GM23338 (cell line): ENCODE data around the gene ITPR2. TPM values are rescaled to one million over a fixed set of nuclear protein-coding genes. Genes with fewer than 3 reads are reported as not detected.

Experiments
- ATAC-seq: fragments of 200-7000 bp; cut with Tn5 transposase; 3 replicates; pipeline ENCODE4 v1.9.1; 2020
- DNase-seq: peaks from one replicate; pipeline ENCODE4 v3.0.0-alpha.2; 2015; ENCODE audit warnings: low spot score
- H2AFZ ChIP-seq: fragments of 200-600 bp; sonication (generic); 2 replicates; pipeline ENCODE4 v1.8.0; 2016; ENCODE audit warnings: antibody characterized with exemption, mild to moderate bottlenecking, moderate library complexity
- H3F3A ChIP-seq: fragments of 200-600 bp; sonication (generic); replicated peaks from 2 replicates; pipeline ENCODE4 v1.8.0; 2017; ENCODE audit warnings: antibody characterized with exemption, mixed run types, low read depth
- H3K27ac ChIP-seq: fragments of 200-600 bp; sonication (generic); 2 replicates; pipeline ENCODE4 v1.6.1; 2016; ENCODE audit warnings: low read depth
- H3K27me3 ChIP-seq: fragments of 200-600 bp; sonication (generic); 2 replicates; pipeline ENCODE4 v1.8.0; 2016; ENCODE audit warnings: mild to moderate bottlenecking, mixed run types, moderate library complexity; ENCODE audit not compliant: insufficient read depth
- H3K36me3 ChIP-seq: fragments of 200-600 bp; sonication (generic); 2 replicates; pipeline ENCODE4 v1.8.0; 2016; ENCODE audit warnings: mild to moderate bottlenecking; ENCODE audit not compliant: insufficient read depth
- H3K4me1 ChIP-seq: fragments of 200-600 bp; sonication (generic); 2 replicates; pipeline ENCODE4 v1.8.0; 2016; ENCODE audit warnings: mild to moderate bottlenecking, moderate library complexity; ENCODE audit not compliant: insufficient read depth
- H3K4me2 ChIP-seq: fragments of 200-600 bp; sonication (generic); 2 replicates; pipeline ENCODE4 v1.7.1; 2017; ENCODE audit warnings: mixed run types
- H3K4me3 ChIP-seq: fragments of 200-600 bp; sonication (generic); 2 replicates; pipeline ENCODE4 v1.6.1; 2016; ENCODE audit warnings: mixed run types
- H3K79me2 ChIP-seq: fragments of 200-600 bp; sonication (generic); replicated peaks from 2 replicates; pipeline ENCODE4 v1.8.0; 2017; ENCODE audit warnings: mild to moderate bottlenecking; ENCODE audit not compliant: insufficient read depth
- H3K9me2 ChIP-seq: fragments of 200-600 bp; sonication (generic); 2 replicates; pipeline ENCODE4 v1.8.0; 2017; ENCODE audit not compliant: insufficient read depth
- H4K20me1 ChIP-seq: fragments of 200-600 bp; sonication (generic); replicated peaks from 2 replicates; pipeline ENCODE4 v1.8.0; 2017; ENCODE audit warnings: mild to moderate bottlenecking; ENCODE audit not compliant: insufficient read depth
- H3K27ac Mint-ChIP-seq: 2 replicates; pipeline ENCODE4 v1.8.0; 2020; ENCODE audit warnings: inconsistent platforms, mild to moderate bottlenecking, moderate library complexity, mixed read lengths
- H3K27me3 Mint-ChIP-seq: 3 replicates; pipeline ENCODE4 v1.8.0; 2022; ENCODE audit warnings: low read depth, mild to moderate bottlenecking, moderate library complexity, mixed read lengths, inconsistent platforms; ENCODE audit not compliant: insufficient read depth, poor library complexity
- H3K36me3 Mint-ChIP-seq: 3 replicates; pipeline ENCODE4 v1.8.0; 2021; ENCODE audit warnings: low read depth, mild to moderate bottlenecking, inconsistent platforms, moderate library complexity, mixed read lengths
- H3K4me1 Mint-ChIP-seq: 3 replicates; pipeline ENCODE4 v1.8.0; 2020; ENCODE audit warnings: mild to moderate bottlenecking, inconsistent platforms, mixed read lengths
- H3K4me3 Mint-ChIP-seq: 3 replicates; pipeline ENCODE4 v1.8.0; 2021; ENCODE audit warnings: moderate library complexity, mild to moderate bottlenecking, inconsistent platforms, mixed read lengths
- H3K9me3 Mint-ChIP-seq: 3 replicates; pipeline ENCODE4 v1.8.0; 2020; ENCODE audit warnings: moderate library complexity, mild to moderate bottlenecking, inconsistent platforms, mixed read lengths
- CREB1 ChIP-seq: fragments of 250-450 bp; sonication (Bioruptor Pico); IDR thresholded peaks from 2 replicates; pipeline ENCODE4 v1.5.0; 2020; ENCODE audit warnings: low read depth, mild to moderate bottlenecking, moderate library complexity
- EZH2 ChIP-seq: fragments of 200-600 bp; sonication (generic); IDR thresholded peaks from one replicate; pipeline ENCODE4 v1.8.0; 2017; ENCODE audit warnings: antibody characterized with exemption, mild to moderate bottlenecking, low read depth; ENCODE audit not compliant: unreplicated experiment
- EZH2phosphoT487 ChIP-seq: fragments of 200-600 bp; sonication (generic); IDR thresholded peaks from one replicate; pipeline ENCODE4 v1.8.1; 2018; ENCODE audit warnings: antibody characterized with exemption; ENCODE audit not compliant: unreplicated experiment
- JUNB ChIP-seq: IDR thresholded peaks from one replicate; pipeline ENCODE4 v1.6.1; 2016; ENCODE audit warnings: antibody characterized with exemption; ENCODE audit not compliant: unreplicated experiment
- NANOG ChIP-seq: IDR thresholded peaks from 2 replicates; pipeline ENCODE4 v1.6.1; 2016; ENCODE audit warnings: antibody characterized with exemption, borderline replicate concordance
- POLR2AphosphoS5 ChIP-seq: IDR thresholded peaks from 2 replicates; pipeline ENCODE4 v1.6.1; 2016; ENCODE audit warnings: antibody characterized with exemption, low read depth
- STAT1 ChIP-seq: IDR thresholded peaks from one replicate; pipeline ENCODE4 v1.6.1; 2016; ENCODE audit warnings: antibody characterized with exemption; ENCODE audit not compliant: unreplicated experiment
- polyA plus RNA-seq: library from polyadenylated mRNA; unstranded; fragments of >200 nt; fragmentation: Nextera tagmentation; extraction: Ambion mirVana; gene quantifications from 2 replicates; pipeline ENCODE4 v1.2.1, GENCODE V29; 2016
- total RNA-seq: library from RNA; depleted of rRNA; stranded (reverse); fragments of >200 nt; shearing (Covaris generic); gene quantifications from 2 replicates; pipeline ENCODE4 v1.2.3, GENCODE V29; 2014
- TF ChIP-seq, protein P1 (sequence below): fragments of 250-450 bp; sonication (Bioruptor Pico); IDR thresholded peaks from 2 replicates; pipeline ENCODE4 v1.5.0; 2020; ENCODE audit warnings: mild to moderate bottlenecking, moderate library complexity
- TF ChIP-seq, protein P2 (sequence below), 2 experiments: fragments of 200-600 bp in 1 of 2; sonication (generic) in 1 of 2; conservative IDR thresholded peaks; 2 replicates each; pipeline versions ENCODE4 v1.5.1 to v1.6.1; 2016 to 2017; ENCODE audit warnings: antibody characterized with exemption in 2 of 2, low read depth in 2 of 2, mild to moderate bottlenecking in 2 of 2, moderate library complexity in 1 of 2
- TF ChIP-seq, protein P3 (sequence below): IDR thresholded peaks from 2 replicates; pipeline ENCODE4 v1.6.1; 2016; ENCODE audit warnings: antibody characterized with exemption

The ITPR2 gene
- total and polyA plus RNA-seq, 2 experiments from 2014 or later: 44.5 to 65.2 TPM

DNA sequence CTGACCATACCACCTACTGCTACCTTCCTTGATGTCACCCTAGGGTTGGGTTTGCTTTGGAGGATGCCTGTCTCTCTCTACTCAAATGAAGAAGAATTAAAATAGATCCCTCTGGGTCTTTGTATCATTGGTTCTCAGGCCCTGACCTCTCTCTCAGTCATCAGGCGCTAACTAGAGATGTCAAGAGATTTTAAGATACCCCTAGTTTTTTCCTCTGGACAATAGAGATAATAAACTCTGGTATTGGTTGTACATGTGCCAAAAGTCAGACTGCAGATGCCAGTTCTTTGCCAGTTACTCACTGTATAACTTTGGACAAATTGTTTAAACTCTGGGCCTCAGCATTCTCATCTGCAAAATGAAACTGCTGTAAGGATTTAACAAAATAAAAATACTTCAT lies 31.5 kb downstream of the ITPR2 start:
- Histone ChIP-seq H4K20me1 (peaks cover 16% of the 10 kb centered on the region), H3K4me1 (0 out of 2 replicates have a peak, but pooled peaks cover 6% of the 10 kb centered on the region), H3K4me3 (no peak overlapping the region), H3K27me3 (no peaks in the 10 kb centered on the region), H3K79me2 (peaks cover 77% of the 10 kb centered on the region), H3K36me3 (no peaks in the 10 kb centered on the region), H3K4me2 (no peak overlapping the region), H3F3A (no peaks in the 10 kb centered on the region), H3K27ac (no peak overlapping the region), H3K9me2 (no peaks in the 10 kb centered on the region), H2AFZ (no peak overlapping the region)
- no peak overlapping the region for H3K27ac Mint-ChIP-seq
- peaks cover 2% of the 10 kb centered on the region for H3K27me3 Mint-ChIP-seq
- no peak for TF ChIP-seq POLR2AphosphoS5
- peaks cover 9% of the 10 kb centered on the region; the same call in 2 of the 3 replicates for H3K36me3 Mint-ChIP-seq
- H3K9me3 Mint-ChIP-seq: no peaks in the 10 kb centered on the region
- DNase-seq: no peak
- no peak for ATAC-seq
- H3K4me1 Mint-ChIP-seq: peaks cover 17% of the 10 kb centered on the region; the same call in 2 of the 3 replicates
- no peak overlapping the region for H3K4me3 Mint-ChIP-seq

DNA sequence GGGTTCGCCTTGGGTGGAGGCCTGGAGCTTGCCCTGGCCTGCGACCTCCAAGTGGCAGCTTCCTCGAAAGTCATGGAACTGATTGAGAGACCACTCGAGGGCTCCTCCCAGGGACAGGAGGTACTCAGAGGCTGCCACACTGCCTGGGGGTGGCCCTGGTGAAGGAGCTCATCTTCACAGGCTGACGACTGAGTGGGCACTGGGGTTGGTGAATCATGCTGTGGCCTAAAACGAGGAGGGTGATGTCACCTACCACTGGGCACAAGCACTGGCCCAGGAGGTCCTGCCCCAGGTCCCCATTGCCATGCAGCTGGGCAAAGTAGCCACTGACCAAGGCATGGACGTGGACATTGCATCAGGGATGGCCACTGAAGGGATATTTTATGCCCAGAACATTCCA lies 32.1 kb downstream of the ITPR2 start:
- no peak overlapping the region for H3K4me2 ChIP-seq
- H3K9me2 ChIP-seq: no peaks in the 10 kb centered on the region
- no peaks in the 10 kb centered on the region for H3K9me3 Mint-ChIP-seq
- H3K36me3 ChIP-seq: no peaks in the 10 kb centered on the region
- no peak overlapping the region for H3K4me3 ChIP-seq
- ATAC-seq (no peak), DNase-seq (no peak)
- H2AFZ ChIP-seq: no peak overlapping the region
- no peak overlapping the region for H3K27ac Mint-ChIP-seq
- H3F3A ChIP-seq: no peaks in the 10 kb centered on the region
- no peak overlapping the region for H3K27ac ChIP-seq
- no peaks in the 10 kb centered on the region for H3K27me3 ChIP-seq
- peaks cover 16% of the 10 kb centered on the region; the same call in 2 of the 3 replicates for H3K4me1 Mint-ChIP-seq
- peaks cover 77% of the 10 kb centered on the region for H3K79me2 ChIP-seq
- H3K4me1 ChIP-seq: 0 out of 2 replicates have a peak, but pooled peaks cover 6% of the 10 kb centered on the region
- peaks cover 9% of the 10 kb centered on the region; the same call in 2 of the 3 replicates for H3K36me3 Mint-ChIP-seq
- peaks cover 16% of the 10 kb centered on the region for H4K20me1 ChIP-seq
- peaks cover 2% of the 10 kb centered on the region for H3K27me3 Mint-ChIP-seq
- no peak overlapping the region for H3K4me3 Mint-ChIP-seq
- TF ChIP-seq JUNB (no peak), EZH2phosphoT487 (no peak), CREB1 (no peak), EZH2 (no peak), NANOG (no peak), POLR2AphosphoS5 (no peak), STAT1 (no peak)
- TF ChIP-seq, protein P1, sequence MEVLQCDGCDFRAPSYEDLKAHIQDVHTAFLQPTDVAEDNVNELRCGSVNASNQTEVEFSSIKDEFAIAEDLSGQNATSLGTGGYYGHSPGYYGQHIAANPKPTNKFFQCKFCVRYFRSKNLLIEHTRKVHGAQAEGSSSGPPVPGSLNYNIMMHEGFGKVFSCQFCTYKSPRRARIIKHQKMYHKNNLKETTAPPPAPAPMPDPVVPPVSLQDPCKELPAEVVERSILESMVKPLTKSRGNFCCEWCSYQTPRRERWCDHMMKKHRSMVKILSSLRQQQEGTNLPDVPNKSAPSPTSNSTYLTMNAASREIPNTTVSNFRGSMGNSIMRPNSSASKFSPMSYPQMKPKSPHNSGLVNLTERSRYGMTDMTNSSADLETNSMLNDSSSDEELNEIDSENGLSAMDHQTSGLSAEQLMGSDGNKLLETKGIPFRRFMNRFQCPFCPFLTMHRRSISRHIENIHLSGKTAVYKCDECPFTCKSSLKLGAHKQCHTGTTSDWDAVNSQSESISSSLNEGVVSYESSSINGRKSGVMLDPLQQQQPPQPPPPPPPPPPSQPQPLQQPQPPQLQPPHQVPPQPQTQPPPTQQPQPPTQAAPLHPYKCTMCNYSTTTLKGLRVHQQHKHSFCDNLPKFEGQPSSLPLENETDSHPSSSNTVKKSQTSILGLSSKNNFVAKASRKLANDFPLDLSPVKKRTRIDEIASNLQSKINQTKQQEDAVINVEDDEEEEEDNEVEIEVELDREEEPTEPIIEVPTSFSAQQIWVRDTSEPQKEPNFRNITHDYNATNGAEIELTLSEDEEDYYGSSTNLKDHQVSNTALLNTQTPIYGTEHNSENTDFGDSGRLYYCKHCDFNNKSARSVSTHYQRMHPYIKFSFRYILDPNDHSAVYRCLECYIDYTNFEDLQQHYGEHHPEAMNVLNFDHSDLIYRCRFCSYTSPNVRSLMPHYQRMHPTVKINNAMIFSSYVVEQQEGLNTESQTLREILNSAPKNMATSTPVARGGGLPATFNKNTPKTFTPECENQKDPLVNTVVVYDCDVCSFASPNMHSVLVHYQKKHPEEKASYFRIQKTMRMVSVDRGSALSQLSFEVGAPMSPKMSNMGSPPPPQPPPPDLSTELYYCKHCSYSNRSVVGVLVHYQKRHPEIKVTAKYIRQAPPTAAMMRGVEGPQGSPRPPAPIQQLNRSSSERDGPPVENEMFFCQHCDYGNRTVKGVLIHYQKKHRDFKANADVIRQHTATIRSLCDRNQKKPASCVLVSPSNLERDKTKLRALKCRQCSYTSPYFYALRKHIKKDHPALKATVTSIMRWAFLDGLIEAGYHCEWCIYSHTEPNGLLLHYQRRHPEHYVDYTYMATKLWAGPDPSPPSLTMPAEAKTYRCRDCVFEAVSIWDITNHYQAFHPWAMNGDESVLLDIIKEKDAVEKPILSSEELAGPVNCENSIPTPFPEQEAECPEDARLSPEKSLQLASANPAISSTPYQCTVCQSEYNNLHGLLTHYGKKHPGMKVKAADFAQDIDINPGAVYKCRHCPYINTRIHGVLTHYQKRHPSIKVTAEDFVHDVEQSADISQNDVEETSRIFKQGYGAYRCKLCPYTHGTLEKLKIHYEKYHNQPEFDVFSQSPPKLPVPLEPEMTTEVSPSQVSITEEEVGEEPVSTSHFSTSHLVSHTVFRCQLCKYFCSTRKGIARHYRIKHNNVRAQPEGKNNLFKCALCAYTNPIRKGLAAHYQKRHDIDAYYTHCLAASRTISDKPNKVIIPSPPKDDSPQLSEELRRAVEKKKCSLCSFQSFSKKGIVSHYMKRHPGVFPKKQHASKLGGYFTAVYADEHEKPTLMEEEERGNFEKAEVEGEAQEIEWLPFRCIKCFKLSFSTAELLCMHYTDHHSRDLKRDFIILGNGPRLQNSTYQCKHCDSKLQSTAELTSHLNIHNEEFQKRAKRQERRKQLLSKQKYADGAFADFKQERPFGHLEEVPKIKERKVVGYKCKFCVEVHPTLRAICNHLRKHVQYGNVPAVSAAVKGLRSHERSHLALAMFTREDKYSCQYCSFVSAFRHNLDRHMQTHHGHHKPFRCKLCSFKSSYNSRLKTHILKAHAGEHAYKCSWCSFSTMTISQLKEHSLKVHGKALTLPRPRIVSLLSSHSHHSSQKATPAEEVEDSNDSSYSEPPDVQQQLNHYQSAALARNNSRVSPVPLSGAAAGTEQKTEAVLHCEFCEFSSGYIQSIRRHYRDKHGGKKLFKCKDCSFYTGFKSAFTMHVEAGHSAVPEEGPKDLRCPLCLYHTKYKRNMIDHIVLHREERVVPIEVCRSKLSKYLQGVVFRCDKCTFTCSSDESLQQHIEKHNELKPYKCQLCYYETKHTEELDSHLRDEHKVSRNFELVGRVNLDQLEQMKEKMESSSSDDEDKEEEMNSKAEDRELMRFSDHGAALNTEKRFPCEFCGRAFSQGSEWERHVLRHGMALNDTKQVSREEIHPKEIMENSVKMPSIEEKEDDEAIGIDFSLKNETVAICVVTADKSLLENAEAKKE (CRISPR knock-in tag): no peak
- TF ChIP-seq, protein P2, sequence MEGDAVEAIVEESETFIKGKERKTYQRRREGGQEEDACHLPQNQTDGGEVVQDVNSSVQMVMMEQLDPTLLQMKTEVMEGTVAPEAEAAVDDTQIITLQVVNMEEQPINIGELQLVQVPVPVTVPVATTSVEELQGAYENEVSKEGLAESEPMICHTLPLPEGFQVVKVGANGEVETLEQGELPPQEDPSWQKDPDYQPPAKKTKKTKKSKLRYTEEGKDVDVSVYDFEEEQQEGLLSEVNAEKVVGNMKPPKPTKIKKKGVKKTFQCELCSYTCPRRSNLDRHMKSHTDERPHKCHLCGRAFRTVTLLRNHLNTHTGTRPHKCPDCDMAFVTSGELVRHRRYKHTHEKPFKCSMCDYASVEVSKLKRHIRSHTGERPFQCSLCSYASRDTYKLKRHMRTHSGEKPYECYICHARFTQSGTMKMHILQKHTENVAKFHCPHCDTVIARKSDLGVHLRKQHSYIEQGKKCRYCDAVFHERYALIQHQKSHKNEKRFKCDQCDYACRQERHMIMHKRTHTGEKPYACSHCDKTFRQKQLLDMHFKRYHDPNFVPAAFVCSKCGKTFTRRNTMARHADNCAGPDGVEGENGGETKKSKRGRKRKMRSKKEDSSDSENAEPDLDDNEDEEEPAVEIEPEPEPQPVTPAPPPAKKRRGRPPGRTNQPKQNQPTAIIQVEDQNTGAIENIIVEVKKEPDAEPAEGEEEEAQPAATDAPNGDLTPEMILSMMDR (conservative IDR thresholded peaks at IDR 0.05; ENCODE audit: low read depth in 2 of 2): no peak
- TF ChIP-seq, protein P3, sequence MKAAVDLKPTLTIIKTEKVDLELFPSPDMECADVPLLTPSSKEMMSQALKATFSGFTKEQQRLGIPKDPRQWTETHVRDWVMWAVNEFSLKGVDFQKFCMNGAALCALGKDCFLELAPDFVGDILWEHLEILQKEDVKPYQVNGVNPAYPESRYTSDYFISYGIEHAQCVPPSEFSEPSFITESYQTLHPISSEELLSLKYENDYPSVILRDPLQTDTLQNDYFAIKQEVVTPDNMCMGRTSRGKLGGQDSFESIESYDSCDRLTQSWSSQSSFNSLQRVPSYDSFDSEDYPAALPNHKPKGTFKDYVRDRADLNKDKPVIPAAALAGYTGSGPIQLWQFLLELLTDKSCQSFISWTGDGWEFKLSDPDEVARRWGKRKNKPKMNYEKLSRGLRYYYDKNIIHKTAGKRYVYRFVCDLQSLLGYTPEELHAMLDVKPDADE: no peak
